GM18907 (cell line): ENCODE data around the gene PDZD2.

Experiments used
- ATAC-seq: cut with Tn5 transposase; IDR thresholded peaks from one replicate; pipeline ENCODE4 v1.9.1; 2021; ENCODE audit warnings: mild to moderate bottlenecking, moderate library complexity; ENCODE audit not compliant: unreplicated experiment

PDZD2 gene

GRCh38 chr5:31913808-31914207 lies 274.9 kb downstream of the PDZD2 start:
- ATAC-seq: no peak

- no peak for ATAC-seq
These were observed 277.4 kb downstream of the PDZD2 start for GRCh38 chr5:31916327-31916726.

GRCh38 chr5:31918739-31919138 lies 279.8 kb downstream of the PDZD2 start:
- ATAC-seq: no peak

- no peak for ATAC-seq
These were observed 282.9 kb downstream of the PDZD2 start for GRCh38 chr5:31921852-31922305.

- ATAC-seq: no peak
These were observed 285.1 kb downstream of the PDZD2 start for GRCh38 chr5:31924005-31924404.

- ATAC-seq: no peak
These were observed 292.9 kb downstream of the PDZD2 start for GRCh38 chr5:31931874-31932273.

- no peak for ATAC-seq
These were observed 295.2 kb downstream of the PDZD2 start for GRCh38 chr5:31934156-31934555.

- no peak for ATAC-seq
These were observed 296.8 kb downstream of the PDZD2 start for GRCh38 chr5:31935496-31936369.

GRCh38 chr5:31936683-31937082 lies 297.8 kb downstream of the PDZD2 start:
- no peak for ATAC-seq

GRCh38 chr5:31937226-31937625 lies 298.3 kb downstream of the PDZD2 start:
- ATAC-seq: no peak

GRCh38 chr5:31937703-31938102 lies 298.8 kb downstream of the PDZD2 start:
- ATAC-seq: no peak

GRCh38 chr5:31939151-31939550 lies 300.2 kb downstream of the PDZD2 start:
- ATAC-seq: no peak

- ATAC-seq: no peak
These were observed 302.3 kb downstream of the PDZD2 start for GRCh38 chr5:31941151-31941755.

- no peak for ATAC-seq
These were observed 303.6 kb downstream of the PDZD2 start for GRCh38 chr5:31942546-31942945.

- ATAC-seq: no peak
These were observed 305.9 kb downstream of the PDZD2 start for GRCh38 chr5:31944684-31945445.

GRCh38 chr5:31948006-31948405 lies 309.1 kb downstream of the PDZD2 start:
- ATAC-seq: no peak

GRCh38 chr5:31952067-31952466 lies 313.1 kb downstream of the PDZD2 start:
- ATAC-seq: no peak

- no peak for ATAC-seq
These were observed 315.2 kb downstream of the PDZD2 start for GRCh38 chr5:31954091-31954490.

GRCh38 chr5:31957151-31957550 lies 318.2 kb downstream of the PDZD2 start:
- no peak for ATAC-seq

GRCh38 chr5:31962351-31962751 lies 323.4 kb downstream of the PDZD2 start:
- no peak for ATAC-seq

- ATAC-seq: no peak
These were observed 324.0 kb downstream of the PDZD2 start for GRCh38 chr5:31962871-31963307.
